HG03520 (cell line): Measurements from ENCODE around the gene FDX2.
"Not testable (repeated sequence)": the region's sequence is repeated elsewhere in the genome, so short reads cannot be mapped to it uniquely, and the experiment has no call there.

Experiments used
- ATAC-seq: cut with Tn5 transposase; IDR thresholded peaks from one replicate; pipeline ENCODE4 v1.9.1; 2021; ENCODE audit warnings: mild to moderate bottlenecking, moderate library complexity; ENCODE audit not compliant: unreplicated experiment

Gene FDX2

GRCh38 chr19:10284960-10285278 lies 30.9 kb downstream of the FDX2 start:
- no peak for ATAC-seq

- no peak for ATAC-seq
Measured at GRCh38 chr19:10284065-10284959, 31.5 kb downstream of the FDX2 start.

- ATAC-seq = no peak
Measured at GRCh38 chr19:10283301-10284064, 32.3 kb downstream of the FDX2 start.

GRCh38 chr19:10282043-10282442 lies 33.8 kb downstream of the FDX2 start:
- not testable (repeated sequence) for ATAC-seq

GRCh38 chr19:10279737-10280442 lies 35.9 kb downstream of the FDX2 start:
- ATAC-seq = no peak

GRCh38 chr19:10278935-10279334 lies 36.9 kb downstream of the FDX2 start:
- no peak for ATAC-seq

- ATAC-seq = no peak
Measured at GRCh38 chr19:10277795-10278589, 37.8 kb downstream of the FDX2 start.

- no peak for ATAC-seq
Measured at GRCh38 chr19:10274589-10274988, 41.2 kb downstream of the FDX2 start.

- ATAC-seq = peak; percentile 2
Measured at GRCh38 chr19:10271543-10272086, 44.2 kb downstream of the FDX2 start.

- peak; percentile 40 for ATAC-seq
Measured at GRCh38 chr19:10270616-10271394, 45.0 kb downstream of the FDX2 start, which contains the start of gene ICAM1. Gene ICAM1, plus strand, starts transcription at chr19:10271120. Its CDS starts 40 bp downstream, at chr19:10271160.

- ATAC-seq = peak; percentile 15
Measured at GRCh38 chr19:10270180-10270615, 45.6 kb downstream of the FDX2 start.

GRCh38 chr19:10269333-10270179 lies 46.3 kb downstream of the FDX2 start:
- ATAC-seq = no peak

- no peak for ATAC-seq
Measured at GRCh38 chr19:10268071-10268470, 47.7 kb downstream of the FDX2 start.

GRCh38 chr19:10266706-10267105 lies 49.1 kb downstream of the FDX2 start:
- ATAC-seq = no peak

- ATAC-seq = no peak
Measured at GRCh38 chr19:10262771-10263170, 53.0 kb downstream of the FDX2 start.

- ATAC-seq = no peak
Measured at GRCh38 chr19:10260141-10260584, 55.7 kb downstream of the FDX2 start.
